NT2/D1 (cell line): Measurements from ENCODE around the gene GH2.

Experiments used
- SUZ12 ChIP-seq: IDR thresholded peaks from 2 replicates; pipeline ENCODE4 v1.6.1; 2011; ENCODE audit not compliant: insufficient read length, insufficient read depth; ENCODE audit errors: extremely low read depth
- YY1 ChIP-seq: IDR thresholded peaks from 2 replicates; pipeline ENCODE4 v1.6.1; 2011; ENCODE audit not compliant: insufficient read length, insufficient read depth
- ZNF274 ChIP-seq: IDR thresholded peaks from 2 replicates; pipeline ENCODE4 v1.6.1; 2011; ENCODE audit warnings: mild to moderate bottlenecking, low read depth, low read length

DNA sequence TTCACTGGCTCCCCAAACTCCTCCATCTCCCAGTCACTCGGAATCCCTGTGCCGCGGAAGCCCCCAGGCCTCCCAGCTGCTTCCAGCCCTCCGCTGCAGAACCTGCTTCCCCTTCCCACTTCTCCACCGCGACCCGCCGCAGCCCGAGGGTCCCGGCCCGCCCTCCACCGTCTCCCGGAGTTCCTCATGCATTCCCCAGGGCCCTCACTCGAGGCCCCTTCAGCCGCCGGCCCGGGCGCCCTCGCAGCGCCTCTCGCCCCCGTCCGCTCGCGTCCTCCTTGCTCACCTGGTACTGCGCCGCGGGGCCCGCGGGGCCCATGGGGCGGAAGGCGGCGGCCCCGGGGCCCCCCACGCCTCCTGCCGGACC lies 39.6 kb downstream of the GH2 start:
- TF ChIP-seq ZNF274 (no peak), YY1 (no peak), SUZ12 (no peak)
